ENCODE data around the gene ZNF217.
"Not testable (repeated sequence)": the region's sequence is repeated elsewhere in the genome, so short reads cannot be mapped to it uniquely, and the experiment has no call there.

Gene ZNF217

DNA sequence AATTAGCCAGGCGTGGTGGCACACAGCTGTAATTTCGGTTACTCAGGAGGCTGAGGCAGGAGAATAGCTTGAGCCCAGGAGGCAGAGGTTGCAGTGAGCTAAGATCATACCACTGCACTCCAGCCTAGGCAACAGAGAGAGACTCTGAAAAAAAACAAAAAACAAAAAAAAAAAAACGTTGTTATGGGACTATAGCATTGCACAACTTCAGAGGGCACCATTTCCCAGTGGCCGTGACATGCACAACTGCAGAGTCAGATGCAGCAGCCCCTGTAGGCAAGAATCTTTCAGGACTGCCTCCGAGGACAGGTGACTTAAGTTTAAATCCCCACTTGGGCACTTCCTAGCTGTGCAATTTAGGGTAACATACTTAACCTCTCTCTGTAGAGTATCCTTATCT, 64.0 kb downstream of the ZNF217 start:
- no peak for DNase-seq (ENCODE audit: low spot score)

GRCh38 chr20:53527196-53527595, 66.4 kb downstream of the ZNF217 start:
- DNase-seq (ENCODE audit: low spot score), result no peak

DNA sequence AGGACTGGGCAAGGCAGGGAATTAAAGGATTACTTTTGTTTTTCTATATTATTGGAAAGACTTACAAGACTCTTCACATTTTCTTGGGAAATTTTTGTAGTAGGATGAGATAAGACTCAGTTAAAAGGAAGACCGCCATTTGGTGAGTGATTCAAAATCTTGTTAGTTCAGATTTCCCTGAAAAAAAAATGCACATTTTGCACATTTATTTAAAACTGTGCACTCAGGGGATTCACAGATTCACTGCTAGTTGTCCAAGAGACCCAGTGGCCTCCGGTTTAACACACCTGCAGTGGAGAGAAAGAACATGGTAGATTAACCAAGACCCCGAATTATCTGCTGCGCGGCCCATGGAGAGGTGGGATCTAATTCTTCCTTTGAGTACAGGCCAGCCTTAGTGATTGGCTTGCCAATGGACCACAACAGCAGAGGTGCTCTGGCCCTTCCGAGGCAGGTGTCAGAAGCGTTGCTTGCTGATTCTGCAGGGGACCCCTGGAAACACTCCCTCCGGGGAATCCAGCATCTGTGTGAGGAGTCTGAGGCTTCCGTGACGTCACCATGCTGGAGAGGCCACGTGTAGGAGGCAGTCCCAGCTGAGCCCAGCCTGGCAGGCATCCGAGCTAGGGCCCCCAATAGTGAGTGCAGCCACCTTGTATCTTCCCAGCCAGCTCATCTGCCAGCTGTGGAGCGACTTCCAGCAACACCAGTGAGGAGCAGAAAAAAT, 68.9 kb downstream of the ZNF217 start:
- DNase-seq (ENCODE audit: low spot score), result no peak

- DNase-seq (ENCODE audit: low spot score), result not testable (repeated sequence)
Observed at GRCh38 chr20:53523615-53524014, 70.0 kb downstream of the ZNF217 start.

DNA sequence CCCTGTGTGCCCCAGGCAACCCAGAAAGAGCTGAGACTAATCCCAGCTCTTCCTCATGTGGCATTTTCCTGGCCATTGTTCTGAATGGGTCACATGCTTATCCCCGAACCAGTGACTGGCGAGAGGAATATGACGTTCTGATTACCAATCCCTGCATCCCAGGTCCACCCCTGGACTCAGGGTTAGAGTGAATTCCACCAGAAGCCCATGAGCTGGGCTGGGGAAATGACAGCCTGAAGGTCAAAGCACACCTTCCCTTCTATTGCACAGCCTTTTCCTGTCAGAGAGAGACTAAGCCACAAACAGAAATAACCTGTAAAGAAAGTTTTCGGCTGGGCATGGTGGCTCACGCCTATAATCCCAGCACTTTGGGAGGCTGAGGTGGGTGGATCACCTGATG, 70.9 kb downstream of the ZNF217 start:
- no peak for DNase-seq (ENCODE audit: low spot score)

- DNase-seq (ENCODE audit: low spot score), result no peak
Observed at GRCh38 chr20:53522026-53522425, 71.6 kb downstream of the ZNF217 start.

DNA sequence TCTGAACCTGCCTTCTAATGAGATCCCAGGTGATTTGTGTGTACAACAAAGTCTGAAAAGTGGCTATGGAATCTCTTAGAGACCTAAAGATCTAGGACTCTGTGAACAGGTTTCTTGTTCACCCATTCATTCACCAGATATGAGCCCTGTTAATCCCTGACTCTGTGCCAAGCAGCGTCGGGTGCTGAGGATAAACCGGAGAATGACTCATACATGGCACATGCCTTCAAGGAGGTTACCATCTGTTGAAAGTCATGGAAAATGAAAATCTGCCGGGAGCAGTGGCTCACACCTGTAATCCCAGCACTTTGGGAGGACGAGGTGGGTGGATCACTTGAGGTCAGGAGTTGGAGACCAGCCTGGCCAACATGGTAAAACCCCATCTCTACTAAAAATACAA, 72.2 kb downstream of the ZNF217 start:
- DNase-seq (ENCODE audit: low spot score), result peak; percentile 56

GRCh38 chr20:53517146-53517545, 76.5 kb downstream of the ZNF217 start:
- DNase-seq (ENCODE audit: low spot score), result no peak
